Measurements from ENCODE around the gene ST3GAL5.
"Not testable (repeated sequence)": the region's sequence is repeated elsewhere in the genome, so short reads cannot be mapped to it uniquely, and the experiment has no call there.

The ST3GAL5 gene

GRCh38 chr2:85888684-85889626 is at the start of gene ST3GAL5:
Gene ST3GAL5 (minus strand): TSS chr2:85888990. CDS start chr2:85888905, 85 bp downstream.
- DNase-seq = peak; percentile 97

- DNase-seq = no peak
Measured at GRCh38 chr2:85938456-85938855, 49.7 kb upstream of the ST3GAL5 start.

DNA sequence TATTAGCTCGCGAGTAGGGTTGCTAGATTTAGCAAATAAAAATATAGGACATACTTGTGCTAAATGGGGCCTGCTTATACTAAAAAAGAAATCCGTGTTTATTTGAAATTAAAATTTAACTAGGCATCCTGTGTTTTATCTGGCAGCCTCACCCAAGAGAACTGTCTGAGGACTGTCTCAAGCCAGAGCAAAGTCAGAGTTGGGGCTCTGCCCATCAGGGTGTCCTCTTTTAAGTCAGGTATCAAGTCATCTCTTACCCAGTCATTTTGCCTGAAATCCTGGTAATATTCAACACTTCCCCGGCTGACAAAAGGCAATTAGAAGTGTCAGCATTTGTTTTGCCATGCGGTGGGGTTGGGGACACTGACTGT is 48.3 kb upstream of the ST3GAL5 start:
- no peak for DNase-seq

DNA sequence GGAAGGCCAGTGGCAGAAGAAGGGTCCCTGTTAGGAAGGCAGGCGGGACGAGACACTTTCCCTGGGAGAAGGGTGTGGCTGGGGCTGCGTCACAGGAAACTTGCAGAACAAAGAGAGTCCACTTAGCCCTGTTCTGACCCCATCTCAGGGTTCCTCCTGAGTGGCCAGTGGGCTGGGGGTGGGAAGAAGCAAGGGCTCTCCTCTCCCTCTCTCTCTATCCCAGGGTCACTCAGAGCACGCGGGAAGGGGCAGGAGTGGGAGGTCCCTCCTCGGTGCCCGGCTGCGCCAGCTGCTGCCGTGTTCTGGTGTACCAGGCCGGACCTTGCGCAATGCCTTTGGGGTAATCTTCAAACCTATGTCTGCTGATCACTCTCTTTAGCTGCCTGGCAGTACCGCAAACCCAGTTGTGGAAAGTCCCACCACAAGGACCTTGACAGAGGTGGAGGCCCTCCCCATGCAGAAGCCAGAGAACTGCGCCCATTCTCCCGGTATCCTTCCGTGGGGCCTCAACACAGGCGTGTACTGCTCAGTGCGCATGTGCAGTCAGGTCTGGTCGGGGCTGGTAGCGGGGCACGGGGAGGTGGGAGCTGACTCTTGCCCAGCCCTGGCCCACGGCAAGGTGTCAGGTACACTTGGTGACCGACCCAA is 47.8 kb upstream of the ST3GAL5 start:
- no peak for DNase-seq

DNA sequence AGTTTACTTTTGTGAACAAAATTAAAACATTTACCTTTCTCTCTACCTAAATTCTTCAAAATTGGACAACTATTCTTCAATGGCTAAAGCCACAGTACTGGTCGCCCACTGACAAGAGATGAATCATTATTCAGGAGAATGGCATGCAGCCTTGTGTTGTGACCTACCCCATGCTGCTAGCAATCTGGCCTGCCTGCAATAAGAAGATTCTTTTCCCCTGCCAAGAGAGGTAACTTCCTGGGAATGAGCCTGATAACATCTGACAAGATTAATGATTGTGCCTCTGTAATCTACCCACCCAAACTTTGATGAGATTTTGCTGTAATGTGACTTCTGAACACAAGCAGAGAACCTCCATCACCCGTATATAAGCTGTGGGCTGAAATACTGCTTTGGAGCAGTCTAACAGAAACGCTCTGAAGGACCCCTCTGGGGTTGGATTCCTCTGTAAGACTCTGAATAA is 47.0 kb upstream of the ST3GAL5 start:
- DNase-seq = no peak

DNA sequence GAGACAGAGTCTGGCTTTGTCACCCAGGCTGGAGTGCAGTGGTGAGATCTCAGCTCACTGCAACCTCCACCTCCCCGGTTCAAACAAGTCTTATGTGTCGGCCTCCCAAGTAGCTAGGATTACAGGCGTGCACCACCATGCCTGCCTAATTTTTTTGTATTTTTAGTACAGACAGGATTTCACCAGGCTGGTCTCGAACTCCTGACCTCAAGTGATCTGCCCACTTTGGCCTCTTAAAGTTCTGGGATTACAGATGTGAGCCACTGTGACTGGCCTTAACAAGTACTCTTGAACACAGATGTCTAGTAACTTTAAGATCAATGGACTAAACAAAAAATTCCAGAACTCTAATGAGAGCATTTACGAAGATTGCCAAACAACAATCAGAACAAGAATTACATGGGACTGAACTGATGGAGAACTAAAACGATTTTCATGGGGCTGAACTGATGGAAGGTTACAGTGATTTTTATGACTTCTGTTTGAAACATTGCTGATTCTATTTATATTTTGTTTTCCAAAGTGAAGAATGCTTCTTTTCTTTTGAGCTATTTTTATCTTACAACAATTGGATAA is 46.5 kb upstream of the ST3GAL5 start:
- no peak for DNase-seq

- DNase-seq = no peak
Measured at GRCh38 chr2:85933753-85934594, 45.2 kb upstream of the ST3GAL5 start.

DNA sequence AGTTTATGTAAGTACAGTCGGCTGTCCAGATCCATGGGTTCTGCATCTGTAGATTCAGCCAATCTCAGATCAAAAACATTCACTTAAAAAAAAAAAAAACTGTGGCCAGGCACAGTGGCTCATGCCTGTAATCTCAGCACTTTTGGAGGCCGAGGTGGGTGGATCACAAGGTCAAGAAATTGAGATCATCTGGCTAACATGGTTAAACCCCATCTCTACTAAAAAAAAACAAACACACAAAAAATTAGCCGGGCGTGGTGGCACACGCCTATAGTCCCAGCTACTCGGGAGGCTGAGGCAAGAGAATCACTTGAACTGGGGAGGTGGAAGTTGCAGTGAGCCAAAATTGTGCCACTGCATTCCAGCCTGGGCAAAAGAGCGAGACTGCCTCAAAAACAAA is 42.4 kb upstream of the ST3GAL5 start:
- not testable (repeated sequence) for DNase-seq

DNA sequence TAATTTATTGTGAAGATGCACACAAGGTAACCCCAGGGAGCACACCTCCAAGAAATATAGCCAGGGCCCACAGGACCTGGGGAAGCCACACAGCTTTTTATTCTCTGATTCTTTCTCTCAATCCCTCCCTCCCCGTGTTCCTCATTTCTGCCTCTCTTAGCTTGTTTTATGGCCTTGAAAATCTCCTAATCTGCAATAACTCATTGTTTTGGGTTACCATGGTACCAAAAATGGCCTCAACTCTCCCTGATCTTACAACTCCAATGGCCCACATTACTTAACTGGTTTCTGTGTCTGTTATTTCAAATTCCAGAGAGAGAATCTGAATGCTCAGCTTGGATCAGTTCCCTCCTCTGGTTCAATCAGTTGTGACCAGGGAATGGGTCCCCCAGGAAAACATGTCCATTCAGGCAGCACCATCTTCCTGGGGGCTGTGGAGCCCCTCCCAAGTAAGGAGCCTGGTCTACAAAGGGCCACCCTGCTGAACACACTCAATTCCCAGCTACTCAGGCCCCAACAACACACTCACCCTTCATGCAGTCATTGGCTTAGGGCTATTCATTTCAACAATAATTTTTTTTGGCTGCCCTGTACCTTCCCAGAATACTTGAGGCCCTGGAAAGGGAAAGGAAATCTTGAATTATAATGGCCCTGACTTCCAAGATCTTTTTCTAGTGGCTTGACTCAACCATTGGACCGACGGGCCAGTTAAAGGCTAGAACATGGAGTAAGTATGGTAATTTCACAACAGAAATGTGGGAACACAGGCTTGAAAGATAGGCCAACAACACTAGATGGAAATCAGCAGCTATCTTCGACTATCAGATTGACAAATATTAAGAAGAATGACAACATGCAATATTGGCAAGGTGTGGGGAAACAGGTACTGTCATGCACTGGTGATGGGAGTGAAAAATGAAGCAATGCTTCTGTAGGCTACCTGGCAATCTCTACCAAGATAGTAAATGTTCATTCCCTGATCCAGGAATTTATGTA is 41.6 kb upstream of the ST3GAL5 start:
- no peak for DNase-seq

- no peak for DNase-seq
Measured at GRCh38 chr2:85929096-85930050, 40.6 kb upstream of the ST3GAL5 start.

GRCh38 chr2:85926931-85927661 is 38.3 kb upstream of the ST3GAL5 start:
- no peak for DNase-seq

DNA sequence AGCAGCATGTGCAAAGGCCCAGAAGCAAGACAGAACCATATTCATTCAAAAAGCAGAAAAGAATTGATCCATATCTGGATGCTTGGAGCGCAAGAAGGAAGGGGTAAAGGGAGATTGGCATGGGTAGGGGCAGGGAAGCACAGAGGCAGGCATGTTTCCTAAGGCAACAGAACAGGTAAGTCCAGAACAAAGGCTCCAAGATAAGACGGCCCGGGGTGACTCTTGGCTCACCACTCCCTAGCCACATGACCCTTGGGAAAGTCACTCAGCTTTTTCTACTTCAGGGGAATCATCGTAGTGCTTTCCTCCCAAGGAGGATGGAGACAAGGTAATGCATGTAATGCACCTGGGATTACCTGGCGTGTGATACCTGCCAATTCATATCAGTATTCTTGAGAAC is 37.7 kb upstream of the ST3GAL5 start:
- no peak for DNase-seq

- DNase-seq = no peak
Measured at GRCh38 chr2:85925216-85925671, 36.5 kb upstream of the ST3GAL5 start.

DNA sequence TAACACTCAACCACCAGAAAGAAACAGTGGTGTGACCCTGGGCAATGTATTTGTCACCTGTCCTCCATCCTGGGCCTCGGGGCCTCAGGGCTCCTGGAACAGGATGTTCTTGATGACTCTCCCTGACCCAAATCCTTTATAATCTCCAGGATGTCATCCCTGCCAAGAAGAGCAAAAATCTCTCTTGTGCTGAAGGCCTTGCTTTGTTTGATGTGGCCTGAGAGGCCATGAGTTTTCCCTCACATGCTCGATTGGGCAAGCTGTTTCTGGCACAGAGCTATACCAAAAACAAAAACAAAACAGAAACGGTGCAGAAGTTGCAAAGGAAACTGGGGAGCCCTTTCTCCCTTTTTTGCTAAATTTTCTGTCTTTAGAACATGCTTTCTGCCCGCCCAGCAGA is 35.7 kb upstream of the ST3GAL5 start:
- no peak for DNase-seq

- DNase-seq = no peak
Measured at GRCh38 chr2:85922199-85922598, 33.4 kb upstream of the ST3GAL5 start.

DNA sequence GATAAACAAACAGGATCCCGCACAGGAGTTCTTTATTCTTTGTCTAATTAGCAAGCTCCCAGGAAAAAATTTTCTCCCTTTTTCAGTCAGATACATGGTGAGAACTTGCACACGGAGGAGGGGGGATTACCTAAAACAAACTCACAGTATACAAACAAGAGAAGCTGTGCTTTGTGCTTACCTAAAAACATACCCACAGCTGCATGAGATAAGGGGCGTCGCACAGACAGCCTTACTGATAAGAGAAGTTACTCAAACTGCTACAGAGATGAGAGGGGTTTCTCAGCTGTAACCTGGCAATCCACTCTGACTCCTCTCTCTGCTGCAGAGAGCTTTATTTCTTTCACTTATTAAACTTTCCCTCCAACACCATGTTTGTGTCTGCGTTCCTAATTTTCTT is 32.9 kb upstream of the ST3GAL5 start:
- DNase-seq = no peak

GRCh38 chr2:85920810-85921545 is 32.2 kb upstream of the ST3GAL5 start:
- DNase-seq = no peak

GRCh38 chr2:85917887-85918795 is 29.4 kb upstream of the ST3GAL5 start:
- DNase-seq = no peak

Data from activated T-cell treated with anti-CD3 and anti-CD28 coated beads for 4 hours (primary cell).